GM10266 (cell line): Measurements from ENCODE around the gene PRRT4.

Experiments used
- DNase-seq: peaks from one replicate; pipeline ENCODE4 v3.0.0; 2012; ENCODE audit errors: extremely low spot score
- CTCF ChIP-seq: IDR thresholded peaks from 2 replicates; pipeline ENCODE4 v1.5.1; 2012; ENCODE audit warnings: mild to moderate bottlenecking, low read depth; ENCODE audit not compliant: control insufficient read depth, insufficient read depth; ENCODE audit errors: missing control alignments

The PRRT4 gene

GRCh38 chr7:128321044-128321422 is 40.5 kb downstream of the PRRT4 start:
- TF ChIP-seq CTCF, result no peak

GRCh38 chr7:128318691-128319090 is 42.8 kb downstream of the PRRT4 start:
- TF ChIP-seq CTCF, result no peak
- DNase-seq, result no peak

More at GRCh38 chr7:128321044-128321422, 40.5 kb downstream of the PRRT4 start:
- no peak for DNase-seq

GRCh38 chr7:128311013-128311412 is 50.5 kb downstream of the PRRT4 start:
- TF ChIP-seq CTCF, result no peak
- no peak for DNase-seq

- DNase-seq, result no peak
- no peak for TF ChIP-seq CTCF
Measured at GRCh38 chr7:128310499-128310898, 51.0 kb downstream of the PRRT4 start.

GRCh38 chr7:128309976-128310375 is 51.5 kb downstream of the PRRT4 start:
- TF ChIP-seq CTCF, result no peak
- no peak for DNase-seq

DNA sequence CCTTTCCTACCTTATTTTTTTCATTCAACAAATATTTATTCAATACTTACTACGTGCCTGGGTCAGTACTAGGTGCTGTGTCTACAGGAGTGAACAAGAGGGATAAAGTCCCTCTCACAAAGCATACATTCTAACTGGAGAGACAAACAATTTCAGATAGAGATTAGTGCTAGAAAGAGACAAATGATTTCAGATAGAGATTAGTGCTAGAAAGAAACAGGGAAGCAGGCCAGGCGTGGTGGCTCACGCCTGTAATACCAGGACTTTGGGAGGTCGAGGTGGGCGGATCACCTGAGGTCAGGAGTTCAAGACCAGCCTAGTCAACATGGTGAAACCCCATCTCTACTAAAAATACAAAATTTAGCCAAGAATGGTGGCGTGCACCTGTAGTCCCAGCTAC is 52.4 kb downstream of the PRRT4 start:
- no peak for DNase-seq
- TF ChIP-seq CTCF, result no peak

- no peak for DNase-seq
- no peak for TF ChIP-seq CTCF
Measured at GRCh38 chr7:128307061-128307460, 54.4 kb downstream of the PRRT4 start.
